Activated CD8-positive, alpha-beta memory T cell treated with anti-CD3 and anti-CD28 coated beads for 36 hours (primary cell): ENCODE results near the gene MSANTD1. TPM values are rescaled to one million over a fixed set of nuclear protein-coding genes. Genes with fewer than 3 reads are reported as not detected.

ENCODE experiments used
- CTCF ChIA-PET: fragments of 350-600 bp; sonication (Branson Sonifier 250); formaldehyde crosslinking; loops from one replicate; lab custom pipeline; 2021; ENCODE audit warnings: antibody characterized with exemption; lab: Charles Lee
- POLR2A ChIA-PET: fragments of 350-600 bp; sonication (Branson Sonifier 250); formaldehyde crosslinking; loops from one replicate; lab custom pipeline; 2021; ENCODE audit warnings: antibody characterized with exemption; lab: Charles Lee
- total RNA-seq, 2 experiments: library from RNA; stranded (reverse); gene quantifications; one replicate each; pipeline ENCODE4 v1.2.3, GENCODE V29; 2021

MSANTD1 gene
- total RNA-seq, 2 experiments from 2014 or later: 0.21 to 0.44 TPM

GRCh38 chr4:3241898-3242524 is 6.9 kb upstream of the MSANTD1 start:
- ChIA-PET POLR2A (no interaction called here), CTCF (interaction anchor here (0.7 kb wide), 1 partner anchor 275 kb away, joined by 4 read pairs; no protein-coding TSS in a partner anchor)

- ChIA-PET CTCF (no interaction called here), POLR2A (no interaction called here)
Observed at GRCh38 chr4:3243136-3243780, 5.7 kb upstream of the MSANTD1 start.

GRCh38 chr4:3244002-3244401 is 5.0 kb upstream of the MSANTD1 start:
- POLR2A ChIA-PET: no interaction called here
- CTCF ChIA-PET: no interaction called here

- POLR2A ChIA-PET: no interaction called here
- CTCF ChIA-PET: no interaction called here
Observed at GRCh38 chr4:3244747-3245146, 4.2 kb upstream of the MSANTD1 start.

GRCh38 chr4:3245676-3246075 is 3.3 kb upstream of the MSANTD1 start:
- CTCF ChIA-PET: no interaction called here
- POLR2A ChIA-PET: no interaction called here

GRCh38 chr4:3246458-3247398 is 2.2 kb upstream of the MSANTD1 start:
- CTCF ChIA-PET: no interaction called here
- POLR2A ChIA-PET: no interaction called here

- CTCF ChIA-PET: no interaction called here
- POLR2A ChIA-PET: no interaction called here
Observed at GRCh38 chr4:3247399-3248177, 1.4 kb upstream of the MSANTD1 start.

GRCh38 chr4:3248178-3248480 is 830 bp upstream of the MSANTD1 start:
- ChIA-PET POLR2A (no interaction called here), CTCF (no interaction called here)

GRCh38 chr4:3249711-3250437 is 915 bp downstream of the MSANTD1 start:
- CTCF ChIA-PET: no interaction called here

GRCh38 chr4:3250438-3250955 is 1.5 kb downstream of the MSANTD1 start:
- ChIA-PET CTCF (no interaction called here), POLR2A (no interaction called here)

More at GRCh38 chr4:3249711-3250437, 915 bp downstream of the MSANTD1 start:
- POLR2A ChIA-PET: no interaction called here

- POLR2A ChIA-PET: no interaction called here
Observed at GRCh38 chr4:3250956-3251690, 2.2 kb downstream of the MSANTD1 start.

GRCh38 chr4:3251691-3252479 is 2.9 kb downstream of the MSANTD1 start:
- POLR2A ChIA-PET: no interaction called here
- CTCF ChIA-PET: no interaction called here

More at GRCh38 chr4:3250956-3251690, 2.2 kb downstream of the MSANTD1 start:
- CTCF ChIA-PET: no interaction called here

- ChIA-PET CTCF (no interaction called here), POLR2A (no interaction called here)
Observed at GRCh38 chr4:3252480-3252828, 3.5 kb downstream of the MSANTD1 start.

- ChIA-PET POLR2A (no interaction called here), CTCF (no interaction called here)
Observed at GRCh38 chr4:3252831-3253641, 4.1 kb downstream of the MSANTD1 start.

- ChIA-PET CTCF (no interaction called here), POLR2A (no interaction called here)
Observed at GRCh38 chr4:3253808-3254207, 4.8 kb downstream of the MSANTD1 start.

GRCh38 chr4:3254302-3255131 is 5.6 kb downstream of the MSANTD1 start:
- ChIA-PET CTCF (no interaction called here), POLR2A (no interaction called here)
